NCI-H2196 (cell line): ENCODE results near the gene MRM3.
"Not testable (repeated sequence)": the region's sequence is repeated elsewhere in the genome, so short reads cannot be mapped to it uniquely, and the experiment has no call there.

ENCODE experiments used
- DNase-seq: peaks from one replicate; lab custom pipeline; 2025; ENCODE audit not compliant: unreplicated experiment; lab: John Stamatoyannopoulos, UW

MRM3 gene

GRCh38 chr17:753418-753817 lies 28.7 kb upstream of the MRM3 start:
- DNase-seq = no peak

- DNase-seq = not testable (repeated sequence)
These were observed 26.7 kb upstream of the MRM3 start for GRCh38 chr17:755319-755961.

GRCh38 chr17:756010-756567 lies 26.1 kb upstream of the MRM3 start:
- not testable (repeated sequence) for DNase-seq

- no peak for DNase-seq
These were observed 22.2 kb upstream of the MRM3 start for GRCh38 chr17:759964-760363.

GRCh38 chr17:760371-760770 lies 21.8 kb upstream of the MRM3 start:
- no peak for DNase-seq

- DNase-seq = no peak
These were observed 15.1 kb upstream of the MRM3 start for GRCh38 chr17:767076-767475.

GRCh38 chr17:773016-773415 lies 9.1 kb upstream of the MRM3 start:
- no peak for DNase-seq

- no peak for DNase-seq
These were observed 8.5 kb upstream of the MRM3 start for GRCh38 chr17:773467-774312.

- DNase-seq = no peak
These were observed 7.9 kb upstream of the MRM3 start for GRCh38 chr17:774313-774584.

GRCh38 chr17:778096-778495 lies 4.1 kb upstream of the MRM3 start:
- DNase-seq = no peak

- DNase-seq = no peak
These were observed 2.0 kb downstream of the MRM3 start for GRCh38 chr17:784143-784542.

GRCh38 chr17:785901-786300 lies 3.7 kb downstream of the MRM3 start:
- not testable (repeated sequence) for DNase-seq

- no peak for DNase-seq
These were observed 5.6 kb downstream of the MRM3 start for GRCh38 chr17:787641-788221.

GRCh38 chr17:788551-788950 lies 6.4 kb downstream of the MRM3 start:
- DNase-seq = no peak

- DNase-seq = no peak
These were observed 7.1 kb downstream of the MRM3 start for GRCh38 chr17:789160-789840.

- not testable (repeated sequence) for DNase-seq
These were observed 8.0 kb downstream of the MRM3 start for GRCh38 chr17:789931-790873.

- not testable (repeated sequence) for DNase-seq
These were observed 8.7 kb downstream of the MRM3 start for GRCh38 chr17:790874-791247.

- DNase-seq = no peak
These were observed 9.7 kb downstream of the MRM3 start for GRCh38 chr17:791829-792228.

- DNase-seq = no peak
These were observed 10.1 kb downstream of the MRM3 start for GRCh38 chr17:792277-792676.

GRCh38 chr17:794876-795275 lies 12.7 kb downstream of the MRM3 start:
- peak; percentile 67 for DNase-seq
